GM19240 (cell line): Measurements from ENCODE around the gene ST6GAL1.
"Not testable (repeated sequence)": the region's sequence is repeated elsewhere in the genome, so short reads cannot be mapped to it uniquely, and the experiment has no call there.

Source experiments
- DNase-seq: peaks from one replicate; pipeline ENCODE4 v3.0.0; 2011; ENCODE audit warnings: low spot score; ENCODE audit not compliant: insufficient read length

ST6GAL1 gene

GRCh38 chr3:186993210-186993782 lies 63.0 kb downstream of the ST6GAL1 start:
- DNase-seq: no peak

GRCh38 chr3:186994000-186994955 lies 64.0 kb downstream of the ST6GAL1 start:
- DNase-seq: no peak

GRCh38 chr3:186996356-186996755 lies 66.0 kb downstream of the ST6GAL1 start:
- no peak for DNase-seq

GRCh38 chr3:186997061-186997460 lies 66.7 kb downstream of the ST6GAL1 start:
- no peak for DNase-seq

GRCh38 chr3:186997473-186997939 lies 67.2 kb downstream of the ST6GAL1 start:
- no peak for DNase-seq

- no peak for DNase-seq
Measured at GRCh38 chr3:186998937-186999368, 68.6 kb downstream of the ST6GAL1 start.

GRCh38 chr3:187000711-187001151 lies 70.4 kb downstream of the ST6GAL1 start:
- no peak for DNase-seq

- DNase-seq: no peak
Measured at GRCh38 chr3:187002915-187003314, 72.6 kb downstream of the ST6GAL1 start.

- DNase-seq: no peak
Measured at GRCh38 chr3:187005827-187006481, 75.6 kb downstream of the ST6GAL1 start.

- no peak for DNase-seq
Measured at GRCh38 chr3:187006864-187007630, 76.7 kb downstream of the ST6GAL1 start.

GRCh38 chr3:187010382-187010781 lies 80.1 kb downstream of the ST6GAL1 start:
- DNase-seq: not testable (repeated sequence)

- DNase-seq: no peak
Measured at GRCh38 chr3:187011915-187012314, 81.6 kb downstream of the ST6GAL1 start.

GRCh38 chr3:187012609-187013051 lies 82.3 kb downstream of the ST6GAL1 start:
- DNase-seq: no peak

- DNase-seq: no peak
Measured at GRCh38 chr3:187013159-187013716, 82.9 kb downstream of the ST6GAL1 start.

GRCh38 chr3:187014417-187014864 lies 84.1 kb downstream of the ST6GAL1 start:
- DNase-seq: no peak

- no peak for DNase-seq
Measured at GRCh38 chr3:187015903-187016638, 85.7 kb downstream of the ST6GAL1 start.

- no peak for DNase-seq
Measured at GRCh38 chr3:187016639-187017345, 86.5 kb downstream of the ST6GAL1 start.

GRCh38 chr3:187017511-187018230 lies 87.3 kb downstream of the ST6GAL1 start:
- no peak for DNase-seq
